Measurements from ENCODE around the gene FRZB.
A peak's percentile ranks its signal among the peaks of the same experiment; 100 is the strongest.

Gene FRZB, protein sequence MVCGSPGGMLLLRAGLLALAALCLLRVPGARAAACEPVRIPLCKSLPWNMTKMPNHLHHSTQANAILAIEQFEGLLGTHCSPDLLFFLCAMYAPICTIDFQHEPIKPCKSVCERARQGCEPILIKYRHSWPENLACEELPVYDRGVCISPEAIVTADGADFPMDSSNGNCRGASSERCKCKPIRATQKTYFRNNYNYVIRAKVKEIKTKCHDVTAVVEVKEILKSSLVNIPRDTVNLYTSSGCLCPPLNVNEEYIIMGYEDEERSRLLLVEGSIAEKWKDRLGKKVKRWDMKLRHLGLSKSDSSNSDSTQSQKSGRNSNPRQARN

GRCh38 chr2:182866461-182867406, at the start of gene FRZB:
TSS of gene FRZB (minus strand) at chr2:182866637. CDS start at chr2:182866552, 85 bp downstream.
- peak within 1 kb of the TSS; percentile 74 for H3K27ac ChIP-seq (ENCODE audit: low read length)
- H3K36me3 ChIP-seq (ENCODE audit: control insufficient read depth in 2 of 2, insufficient read depth in 2 of 2, low read length in 2 of 2) = no peaks in the 10 kb centered on the region
- H3K9me3 ChIP-seq (ENCODE audit: control insufficient read depth in 2 of 2, low read length in 2 of 2) = no peaks in the 10 kb centered on the region
- peak within 1 kb of the TSS; percentile 53 to 73 for H3K9ac ChIP-seq (ENCODE audit: low read length in 2 of 2)
- no peaks in the 10 kb centered on the region for H3K27me3 ChIP-seq (ENCODE audit: control insufficient read depth in 1 of 2, insufficient read depth in 2 of 2, low read length in 2 of 2)
- H3K4me3 ChIP-seq (ENCODE audit: low read length in 2 of 2) = peak within 1 kb of the TSS; percentile 82 to 86
- peaks cover 26% of the 10 kb centered on the region for H3K4me1 ChIP-seq (ENCODE audit: control insufficient read depth, insufficient read depth, low read length)

- peaks cover 2 to 12% of the 10 kb centered on the region in 2 donors for H3K36me3 ChIP-seq (ENCODE audit: control insufficient read depth in 2 of 2, insufficient read depth in 2 of 2, low read length in 2 of 2)
- H3K27ac ChIP-seq (ENCODE audit: low read length) = no peak overlapping the region
- peaks cover 11% of the 10 kb centered on the region for H3K4me1 ChIP-seq (ENCODE audit: control insufficient read depth, insufficient read depth, low read length)
- H3K9me3 ChIP-seq (ENCODE audit: control insufficient read depth in 2 of 2, low read length in 2 of 2) = no peaks in the 10 kb centered on the region
- H3K9ac ChIP-seq (ENCODE audit: low read length in 2 of 2) = no peak overlapping the region
- no peaks in the 10 kb centered on the region for H3K27me3 ChIP-seq (ENCODE audit: control insufficient read depth in 1 of 2, insufficient read depth in 2 of 2, low read length in 2 of 2)
- no peak overlapping the region for H3K4me3 ChIP-seq (ENCODE audit: low read length in 2 of 2)
These were observed 49.2 kb upstream of the FRZB start for GRCh38 chr2:182915369-182916326.

- Histone ChIP-seq H3K27me3 (ENCODE audit: control insufficient read depth in 1 of 2, insufficient read depth in 2 of 2, low read length in 2 of 2) (no peaks in the 10 kb centered on the region), H3K36me3 (ENCODE audit: control insufficient read depth in 2 of 2, insufficient read depth in 2 of 2, low read length in 2 of 2) (peaks cover 2 to 18% of the 10 kb centered on the region in 2 donors), H3K9me3 (ENCODE audit: control insufficient read depth in 2 of 2, low read length in 2 of 2) (no peaks in the 10 kb centered on the region), H3K4me1 (ENCODE audit: control insufficient read depth, insufficient read depth, low read length) (peaks cover 11% of the 10 kb centered on the region), H3K4me3 (ENCODE audit: low read length in 2 of 2) (no peak overlapping the region), H3K9ac (ENCODE audit: low read length in 2 of 2) (no peak overlapping the region), H3K27ac (ENCODE audit: low read length) (no peak overlapping the region)
These were observed 48.4 kb upstream of the FRZB start for GRCh38 chr2:182914852-182915251.

- H3K4me1 ChIP-seq (ENCODE audit: control insufficient read depth, insufficient read depth, low read length) = peaks cover 11% of the 10 kb centered on the region
- H3K4me3 ChIP-seq (ENCODE audit: low read length in 2 of 2) = no peak overlapping the region
- no peak overlapping the region for H3K27ac ChIP-seq (ENCODE audit: low read length)
- no peaks in the 10 kb centered on the region for H3K27me3 ChIP-seq (ENCODE audit: control insufficient read depth in 1 of 2, insufficient read depth in 2 of 2, low read length in 2 of 2)
- no peaks in the 10 kb centered on the region for H3K9me3 ChIP-seq (ENCODE audit: control insufficient read depth in 2 of 2, low read length in 2 of 2)
- H3K9ac ChIP-seq (ENCODE audit: low read length in 2 of 2) = no peak overlapping the region
- peaks cover 2 to 18% of the 10 kb centered on the region in 2 donors for H3K36me3 ChIP-seq (ENCODE audit: control insufficient read depth in 2 of 2, insufficient read depth in 2 of 2, low read length in 2 of 2)
These were observed 46.6 kb upstream of the FRZB start for GRCh38 chr2:182913064-182913463.

GRCh38 chr2:182912518-182912915, 46.1 kb upstream of the FRZB start:
- Histone ChIP-seq H3K9me3 (ENCODE audit: control insufficient read depth in 2 of 2, low read length in 2 of 2) (no peaks in the 10 kb centered on the region), H3K27me3 (ENCODE audit: control insufficient read depth in 1 of 2, insufficient read depth in 2 of 2, low read length in 2 of 2) (no peaks in the 10 kb centered on the region), H3K27ac (ENCODE audit: low read length) (no peak overlapping the region), H3K4me1 (ENCODE audit: control insufficient read depth, insufficient read depth, low read length) (peaks cover 11% of the 10 kb centered on the region), H3K36me3 (ENCODE audit: control insufficient read depth in 2 of 2, insufficient read depth in 2 of 2, low read length in 2 of 2) (peaks cover 2 to 18% of the 10 kb centered on the region in 2 donors), H3K9ac (ENCODE audit: low read length in 2 of 2) (no peak overlapping the region), H3K4me3 (ENCODE audit: low read length in 2 of 2) (no peak overlapping the region)

DNA sequence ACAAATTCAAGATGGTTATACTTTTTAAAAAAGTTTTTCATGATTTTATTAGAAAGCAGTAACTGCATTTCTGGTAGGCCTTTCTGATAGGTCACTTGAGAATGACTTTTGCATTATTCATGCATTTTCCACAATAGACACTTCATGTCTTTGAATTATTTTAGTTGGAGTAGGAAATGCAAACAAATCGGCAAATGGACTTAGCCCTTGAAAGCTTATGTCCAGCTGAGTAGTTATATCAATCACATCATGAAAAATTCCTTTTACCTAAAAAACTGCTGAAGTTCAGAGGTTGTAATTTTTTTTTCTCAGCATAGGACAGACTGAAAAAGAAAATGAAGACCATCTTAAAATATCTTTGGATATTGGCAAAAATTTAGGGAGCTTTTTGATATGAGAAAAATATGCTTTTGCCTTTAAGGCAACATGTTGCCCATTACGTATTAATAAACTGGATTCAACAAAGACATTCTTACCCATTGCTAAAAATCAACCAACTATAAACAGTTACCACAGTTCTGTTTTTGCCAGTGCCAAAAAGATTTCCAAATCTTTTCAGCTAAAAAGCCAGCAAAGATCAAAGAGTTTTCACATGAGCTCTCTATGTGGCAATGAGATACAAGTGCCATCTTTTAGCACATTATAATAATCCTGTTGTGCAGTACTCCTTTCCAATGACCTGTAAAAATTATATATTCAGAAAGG, 45.5 kb upstream of the FRZB start:
- Histone ChIP-seq H3K4me3 (ENCODE audit: low read length in 2 of 2) (no peak overlapping the region), H3K9me3 (ENCODE audit: control insufficient read depth in 2 of 2, low read length in 2 of 2) (no peaks in the 10 kb centered on the region), H3K27me3 (ENCODE audit: control insufficient read depth in 1 of 2, insufficient read depth in 2 of 2, low read length in 2 of 2) (no peaks in the 10 kb centered on the region), H3K4me1 (ENCODE audit: control insufficient read depth, insufficient read depth, low read length) (peaks cover 11% of the 10 kb centered on the region), H3K36me3 (ENCODE audit: control insufficient read depth in 2 of 2, insufficient read depth in 2 of 2, low read length in 2 of 2) (peaks cover 2 to 20% of the 10 kb centered on the region in 2 donors), H3K9ac (ENCODE audit: low read length in 2 of 2) (no peak overlapping the region), H3K27ac (ENCODE audit: low read length) (no peak overlapping the region)

GRCh38 chr2:182910965-182911364, 44.5 kb upstream of the FRZB start:
- peaks cover 2 to 20% of the 10 kb centered on the region in 2 donors for H3K36me3 ChIP-seq (ENCODE audit: control insufficient read depth in 2 of 2, insufficient read depth in 2 of 2, low read length in 2 of 2)
- H3K27ac ChIP-seq (ENCODE audit: low read length) = no peak overlapping the region
- H3K9ac ChIP-seq (ENCODE audit: low read length in 2 of 2) = no peak overlapping the region
- no peaks in the 10 kb centered on the region for H3K27me3 ChIP-seq (ENCODE audit: control insufficient read depth in 1 of 2, insufficient read depth in 2 of 2, low read length in 2 of 2)
- no peak overlapping the region for H3K4me3 ChIP-seq (ENCODE audit: low read length in 2 of 2)
- no peaks in the 10 kb centered on the region for H3K9me3 ChIP-seq (ENCODE audit: control insufficient read depth in 2 of 2, low read length in 2 of 2)
- peaks cover 8% of the 10 kb centered on the region for H3K4me1 ChIP-seq (ENCODE audit: control insufficient read depth, insufficient read depth, low read length)

DNA sequence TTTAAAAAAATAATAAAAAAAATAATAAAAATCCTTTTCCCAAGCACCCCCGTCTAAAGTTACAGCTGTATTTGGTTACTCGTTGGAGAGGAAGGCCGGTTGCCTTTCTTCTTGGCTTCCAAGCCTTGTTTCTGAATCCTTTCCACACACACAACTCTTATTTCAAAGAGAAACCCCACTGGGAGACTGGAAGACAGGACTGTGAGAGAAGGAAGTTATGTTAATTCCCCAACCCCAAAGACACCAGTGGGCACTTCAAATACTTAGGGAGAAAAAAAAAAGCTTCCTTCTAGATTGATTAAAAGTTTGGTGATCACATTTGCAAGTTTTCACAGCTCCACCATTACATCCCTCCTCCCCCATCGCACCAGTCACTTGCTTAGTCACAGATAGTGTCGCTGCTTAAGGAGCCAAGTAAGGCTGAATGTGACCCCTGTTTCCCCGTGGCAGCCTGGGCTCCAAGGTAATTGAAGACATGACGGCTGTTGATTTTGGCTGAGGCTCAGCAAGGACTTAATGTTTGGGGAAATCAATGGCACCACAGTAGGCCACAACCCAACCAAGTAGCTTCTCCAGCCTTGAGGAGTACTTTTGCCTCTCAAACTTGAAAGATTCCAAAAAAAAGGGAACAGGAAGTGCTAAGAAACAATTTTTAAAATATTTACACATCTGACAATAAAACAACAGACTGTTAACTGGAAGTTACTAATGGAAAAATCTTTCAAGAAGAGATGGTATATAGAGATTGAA, 40.8 kb upstream of the FRZB start:
- Histone ChIP-seq H3K9me3 (ENCODE audit: control insufficient read depth in 2 of 2, low read length in 2 of 2) (no peaks in the 10 kb centered on the region), H3K4me1 (ENCODE audit: control insufficient read depth, insufficient read depth, low read length) (no peaks in the 10 kb centered on the region), H3K4me3 (ENCODE audit: low read length in 2 of 2) (no peak overlapping the region), H3K27ac (ENCODE audit: low read length) (no peak overlapping the region), H3K36me3 (ENCODE audit: control insufficient read depth in 2 of 2, insufficient read depth in 2 of 2, low read length in 2 of 2) (peaks cover 0 to 9% of the 10 kb centered on the region in 2 donors), H3K27me3 (ENCODE audit: control insufficient read depth in 1 of 2, insufficient read depth in 2 of 2, low read length in 2 of 2) (no peaks in the 10 kb centered on the region), H3K9ac (ENCODE audit: low read length in 2 of 2) (no peak overlapping the region)

DNA sequence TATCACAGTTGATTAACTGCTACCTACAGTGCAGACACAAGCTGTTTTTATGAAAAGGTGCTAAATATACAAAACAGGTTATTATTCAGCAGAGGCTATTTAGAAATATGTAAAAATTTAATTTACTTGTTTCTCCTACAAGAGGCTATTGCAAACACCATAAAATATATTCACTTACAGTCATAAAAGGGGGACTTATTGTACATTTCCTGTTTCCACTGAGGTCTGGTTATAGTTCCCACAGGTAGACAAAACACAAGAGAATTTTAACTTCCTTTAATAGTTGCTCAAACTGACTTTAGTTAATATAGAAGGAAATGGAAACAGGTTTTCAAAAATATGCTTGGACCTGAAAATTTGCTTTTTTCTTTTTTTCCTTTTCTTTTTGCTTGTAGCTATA, 40.0 kb upstream of the FRZB start:
- H3K9ac ChIP-seq (ENCODE audit: low read length in 2 of 2) = no peak overlapping the region
- no peaks in the 10 kb centered on the region for H3K27me3 ChIP-seq (ENCODE audit: control insufficient read depth in 1 of 2, insufficient read depth in 2 of 2, low read length in 2 of 2)
- no peaks in the 10 kb centered on the region for H3K4me1 ChIP-seq (ENCODE audit: control insufficient read depth, insufficient read depth, low read length)
- peaks cover 0 to 9% of the 10 kb centered on the region in 2 donors for H3K36me3 ChIP-seq (ENCODE audit: control insufficient read depth in 2 of 2, insufficient read depth in 2 of 2, low read length in 2 of 2)
- H3K27ac ChIP-seq (ENCODE audit: low read length) = no peak overlapping the region
- no peaks in the 10 kb centered on the region for H3K9me3 ChIP-seq (ENCODE audit: control insufficient read depth in 2 of 2, low read length in 2 of 2)
- H3K4me3 ChIP-seq (ENCODE audit: low read length in 2 of 2) = no peak overlapping the region
